HUES64 (cell line): ENCODE data around the gene CSRP3.
A peak's percentile ranks its signal among the peaks of the same experiment; 100 is the strongest.

Experiments used
- H3K27ac ChIP-seq: 2 replicates; pipeline ENCODE4 v1.7.0; 2013; ENCODE audit warnings: low read depth, low read length, inconsistent platforms
- H3K27me3 ChIP-seq: 2 replicates; pipeline ENCODE4 v1.6.1; 2013; ENCODE audit warnings: mild to moderate bottlenecking, low read length; ENCODE audit not compliant: insufficient read depth
- H3K36me3 ChIP-seq: 2 replicates; pipeline ENCODE4 v1.6.1; 2013; ENCODE audit warnings: mild to moderate bottlenecking, low read length; ENCODE audit not compliant: insufficient read depth
- H3K4me1 ChIP-seq: 2 replicates; pipeline ENCODE4 v1.6.1; 2013; ENCODE audit warnings: mild to moderate bottlenecking, low read length, moderate library complexity; ENCODE audit not compliant: insufficient read depth
- H3K4me3 ChIP-seq: 2 replicates; pipeline ENCODE4 v1.5.1; 2013; ENCODE audit warnings: mild to moderate bottlenecking, low read length, moderate library complexity
- H3K9ac ChIP-seq: 2 replicates; pipeline ENCODE4 v1.6.1; 2013; ENCODE audit warnings: mild to moderate bottlenecking, low read depth, low read length
- H3K9me3 ChIP-seq: 2 replicates; pipeline ENCODE4 v1.6.1; 2013; ENCODE audit warnings: low read depth, low read length; ENCODE audit not compliant: insufficient read depth
- WGBS: fragments of 150-250, 120-280 bp; methylation state at CpG from one replicate; pipeline ENCODE4 v1.1.7; 2013; ENCODE audit warnings: missing lambda C conversion rate; 5-methylcytosine and 5-hydroxymethylcytosine counted together

Gene CSRP3

DNA sequence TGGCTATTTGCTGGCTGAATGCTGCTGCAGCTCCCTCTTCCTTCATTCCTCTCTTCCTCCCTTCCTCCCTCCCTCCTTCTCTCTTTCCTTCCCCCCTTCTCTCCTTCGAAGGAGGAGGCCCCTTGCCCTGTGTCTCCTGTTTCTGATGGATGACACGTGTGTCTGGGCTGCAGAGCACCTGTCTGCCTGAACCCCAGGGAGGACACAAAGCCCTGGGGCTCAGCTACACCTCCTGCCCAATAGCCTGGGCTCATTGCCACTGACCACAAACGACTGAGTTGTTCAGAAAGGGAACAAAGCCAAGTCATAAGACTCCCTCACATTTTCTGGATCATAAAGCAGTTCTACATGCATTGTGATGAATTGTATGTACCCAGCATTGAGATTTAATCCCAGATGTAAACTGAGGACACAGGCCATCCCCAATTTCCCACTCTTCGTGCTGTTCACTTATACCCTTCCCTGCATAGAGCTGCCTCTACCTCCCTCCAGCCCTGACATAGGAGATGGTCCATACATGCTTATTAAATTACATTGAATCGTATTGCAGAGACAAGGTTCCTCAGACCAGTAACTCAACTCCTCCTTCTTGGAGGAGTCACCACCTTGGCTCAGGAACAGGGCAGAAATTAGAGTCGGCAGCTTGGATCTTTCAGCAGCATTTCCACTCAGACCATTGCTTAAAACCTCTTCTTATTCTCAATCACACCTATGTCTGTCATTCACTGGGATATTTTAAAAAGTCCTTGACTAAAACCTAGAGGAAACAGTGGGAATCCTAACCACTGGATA is 1.2 kb downstream of the CSRP3 start:
- Histone ChIP-seq H3K27me3 (no peaks in the 10 kb centered on the region), H3K27ac (no peak overlapping the region), H3K4me1 (no peaks in the 10 kb centered on the region), H3K36me3 (no peaks in the 10 kb centered on the region), H3K4me3 (no peak overlapping the region), H3K9me3 (0 out of 2 replicates have a peak, but pooled peaks cover 3% of the 10 kb centered on the region), H3K9ac (no peak overlapping the region)
- WGBS, result 80% methylated on average over 6 of the region's 6 CpGs

DNA sequence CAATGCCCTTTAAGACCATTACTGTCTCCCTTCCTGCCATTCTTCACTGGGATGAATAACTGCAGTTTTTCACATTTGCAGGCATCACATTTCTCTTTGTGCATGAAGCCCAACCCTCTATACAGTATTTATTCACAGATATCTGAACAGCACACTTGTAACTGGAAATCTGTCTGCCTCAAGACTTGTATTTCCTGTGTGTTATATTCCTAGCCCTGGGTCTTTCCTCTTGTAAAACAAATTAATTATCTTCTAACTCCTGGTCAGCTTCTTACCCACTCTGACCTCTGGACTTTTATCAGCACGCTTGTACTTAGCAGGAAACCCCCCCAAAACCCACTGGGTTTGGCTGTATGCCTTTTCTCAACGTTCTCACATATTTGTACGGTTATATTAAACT is 2.0 kb downstream of the CSRP3 start:
- 90% methylated on average over 3 of the region's 3 CpGs for WGBS
- H3K4me3 ChIP-seq, result no peak overlapping the region
- no peak overlapping the region for H3K9ac ChIP-seq
- H3K9me3 ChIP-seq, result 0 out of 2 replicates have a peak, but pooled peaks cover 3% of the 10 kb centered on the region
- no peak overlapping the region for H3K27ac ChIP-seq
- H3K4me1 ChIP-seq, result no peaks in the 10 kb centered on the region
- no peaks in the 10 kb centered on the region for H3K27me3 ChIP-seq
- no peaks in the 10 kb centered on the region for H3K36me3 ChIP-seq

DNA sequence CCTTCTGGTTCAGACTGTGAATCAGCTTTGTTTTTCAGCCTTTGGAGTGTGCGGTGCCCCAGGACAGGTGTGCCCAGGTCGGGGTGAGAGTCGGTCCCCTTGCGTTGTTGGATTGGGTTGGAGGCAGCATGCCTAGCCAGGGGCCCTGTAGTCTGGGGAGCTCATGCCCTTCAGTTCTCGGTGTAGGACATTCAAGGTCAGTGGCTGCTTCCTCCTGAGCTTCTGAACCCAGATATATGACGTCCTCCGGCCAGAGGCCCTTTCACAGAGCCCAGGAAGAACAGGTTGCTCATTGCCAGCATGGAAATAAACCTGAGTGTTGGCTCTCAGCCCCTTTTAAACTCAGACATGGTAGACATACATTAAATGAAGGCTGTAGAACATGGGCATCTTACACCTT is 2.7 kb downstream of the CSRP3 start:
- Histone ChIP-seq H3K27ac (no peak overlapping the region), H3K4me3 (no peak overlapping the region), H3K4me1 (no peaks in the 10 kb centered on the region), H3K27me3 (no peaks in the 10 kb centered on the region), H3K9ac (no peak overlapping the region), H3K36me3 (no peaks in the 10 kb centered on the region), H3K9me3 (0 out of 2 replicates have a peak, but pooled peaks cover 3% of the 10 kb centered on the region)
- 96% methylated on average over 7 of the region's 7 CpGs for WGBS

DNA sequence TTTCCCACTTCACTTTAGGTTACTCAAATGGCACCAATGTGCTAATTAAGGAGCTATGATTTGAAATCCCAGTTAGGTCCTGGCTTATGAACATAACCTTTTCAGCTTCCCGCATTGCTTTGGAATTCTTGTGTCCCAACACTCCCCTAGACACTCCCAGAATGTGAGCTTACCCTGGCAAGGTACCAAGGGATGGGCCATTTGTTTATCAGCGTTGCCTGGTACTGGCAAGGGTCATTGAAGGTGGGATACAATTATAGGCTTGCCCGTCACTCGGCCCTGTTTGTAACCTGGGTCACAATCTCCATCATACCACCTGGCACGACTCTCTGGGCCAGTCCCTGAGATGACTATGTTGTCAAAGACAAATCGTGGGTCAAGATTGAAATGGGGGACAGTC is 5.4 kb downstream of the CSRP3 start:
- WGBS, result 90% methylated on average over 6 of the region's 6 CpGs
- no peaks in the 10 kb centered on the region for H3K4me1 ChIP-seq

DNA sequence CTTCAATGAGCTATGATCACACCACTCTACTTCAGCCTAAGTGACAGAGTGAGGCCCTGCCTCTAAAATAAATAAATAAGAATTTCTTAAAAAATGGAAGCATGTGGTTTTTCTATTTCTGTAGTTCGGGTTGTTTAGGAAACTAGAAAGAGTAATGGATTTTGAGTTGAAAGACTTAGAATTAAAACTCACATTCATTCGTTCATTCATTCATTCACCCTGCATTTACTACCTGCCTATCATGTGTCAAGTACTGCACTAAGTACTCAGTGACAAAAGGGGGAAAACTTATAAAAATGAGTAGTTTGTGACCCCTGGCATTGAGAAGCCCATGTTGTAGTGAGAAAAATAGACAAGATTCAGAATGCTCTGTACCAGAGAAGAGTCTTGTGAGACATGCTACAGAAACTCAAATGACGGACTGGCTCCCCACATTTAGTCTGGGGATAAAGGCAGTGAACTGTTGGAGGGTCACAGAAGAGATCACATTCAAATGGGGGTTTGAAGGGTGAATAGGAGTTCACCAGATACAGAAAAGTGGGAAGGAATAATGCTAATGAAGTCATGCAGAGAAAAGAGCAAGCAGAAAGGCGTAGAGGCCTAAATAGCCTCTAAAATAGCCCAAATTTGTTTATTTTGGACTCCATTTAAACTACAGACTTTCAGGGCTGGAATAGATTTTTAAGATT is 7.0 kb downstream of the CSRP3 start:
- no peaks in the 10 kb centered on the region for H3K27me3 ChIP-seq

More for the DNA sequence above, 5.4 kb downstream of the CSRP3 start:
- Histone ChIP-seq H3K9ac (no peak overlapping the region), H3K27ac (no peak overlapping the region), H3K4me3 (no peak overlapping the region), H3K9me3 (0 out of 2 replicates have a peak, but pooled peaks cover 3% of the 10 kb centered on the region), H3K27me3 (no peaks in the 10 kb centered on the region), H3K36me3 (no peaks in the 10 kb centered on the region)

DNA sequence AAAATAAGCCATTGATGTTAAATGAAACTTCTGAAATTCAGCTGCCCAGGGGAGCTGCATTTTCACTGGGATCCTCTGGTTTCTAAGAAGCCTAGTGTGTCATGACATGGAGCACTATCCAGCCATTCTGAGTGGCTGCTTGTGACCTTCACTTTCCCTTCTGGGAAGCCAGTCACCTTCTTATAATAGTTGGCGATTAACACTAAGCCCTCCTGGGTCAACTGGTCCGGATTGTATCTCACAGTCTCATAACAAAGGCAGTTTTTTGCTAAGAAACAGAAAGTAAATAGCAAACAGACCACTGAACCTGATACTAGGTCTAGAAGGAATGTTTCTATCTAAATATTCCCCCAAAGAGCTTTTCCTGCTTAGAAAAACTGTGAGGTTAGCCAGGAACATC is 7.9 kb downstream of the CSRP3 start:
- no peak overlapping the region for H3K27ac ChIP-seq
- no peak overlapping the region for H3K4me3 ChIP-seq
- no peaks in the 10 kb centered on the region for H3K36me3 ChIP-seq
- no peaks in the 10 kb centered on the region for H3K27me3 ChIP-seq
- no peaks in the 10 kb centered on the region for H3K9me3 ChIP-seq
- no peaks in the 10 kb centered on the region for H3K4me1 ChIP-seq
- WGBS, result 98% methylated on average over 2 of the region's 2 CpGs
- H3K9ac ChIP-seq, result no peak overlapping the region

More for the DNA sequence above, 7.0 kb downstream of the CSRP3 start:
- H3K36me3 ChIP-seq, result no peaks in the 10 kb centered on the region
- H3K27ac ChIP-seq, result no peak overlapping the region
- no peak overlapping the region for H3K9ac ChIP-seq
- H3K4me3 ChIP-seq, result no peak overlapping the region
- H3K4me1 ChIP-seq, result no peaks in the 10 kb centered on the region
- no peaks in the 10 kb centered on the region for H3K9me3 ChIP-seq
- WGBS, result 97% methylated on average over 2 of the region's 4 CpGs

DNA sequence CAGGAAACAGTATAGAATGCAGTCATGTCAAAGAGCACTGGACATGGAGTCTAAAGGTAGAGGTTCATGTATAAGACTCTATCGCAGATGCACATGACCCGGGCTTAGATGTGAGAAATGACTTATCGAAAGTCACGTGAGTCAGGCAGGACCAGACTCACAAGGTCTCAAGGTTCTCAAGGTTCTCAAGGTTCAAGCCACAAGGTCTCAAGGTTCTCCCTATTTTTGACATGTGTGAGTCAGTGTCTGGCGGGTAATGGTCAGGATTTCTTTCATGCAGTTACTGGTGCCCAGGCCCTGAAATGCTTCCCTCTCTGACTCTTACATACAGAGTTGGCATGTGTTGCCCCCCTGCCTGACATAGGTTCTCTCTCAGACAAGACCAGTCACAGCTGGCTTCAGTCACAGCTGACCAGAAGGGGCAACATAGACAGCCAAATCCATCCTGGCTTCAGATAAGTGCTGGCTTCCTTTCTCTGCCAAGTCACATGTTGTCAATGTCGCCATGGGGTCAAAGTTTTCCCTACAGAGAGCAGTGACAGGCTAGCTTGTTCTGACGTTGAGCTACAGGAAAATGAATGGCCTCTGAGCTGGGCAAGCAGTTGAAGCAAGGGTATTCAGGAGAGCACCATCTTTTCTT is 10.1 kb downstream of the CSRP3 start:
- H3K4me1 ChIP-seq, result no peaks in the 10 kb centered on the region
- WGBS, result 89% methylated on average over 7 of the region's 7 CpGs
- H3K27ac ChIP-seq, result no peak overlapping the region
- no peaks in the 10 kb centered on the region for H3K9me3 ChIP-seq
- H3K4me3 ChIP-seq, result no peak overlapping the region
- H3K36me3 ChIP-seq, result no peaks in the 10 kb centered on the region
- no peaks in the 10 kb centered on the region for H3K27me3 ChIP-seq
- no peak overlapping the region for H3K9ac ChIP-seq

DNA sequence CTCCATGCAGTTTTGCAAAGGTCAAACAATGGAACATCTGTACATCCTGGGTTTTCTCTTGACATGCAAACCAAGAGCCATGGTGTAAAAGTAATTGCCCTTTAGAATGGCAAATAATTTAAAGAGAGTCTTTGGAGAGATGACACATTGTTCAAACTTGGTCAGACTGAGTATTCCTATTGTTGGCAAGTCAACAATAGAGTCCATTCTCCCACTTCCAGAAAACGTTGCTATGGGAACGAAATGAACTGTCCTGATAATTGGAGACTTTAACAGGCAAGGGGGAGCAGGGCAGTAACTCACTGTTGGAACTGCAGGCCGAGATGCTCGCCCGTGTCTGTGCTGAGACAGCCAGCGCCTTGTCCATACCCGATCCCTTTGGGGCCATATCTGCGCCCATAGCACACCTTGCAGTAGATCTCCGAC is 13.9 kb downstream of the CSRP3 start:
- no peaks in the 10 kb centered on the region for H3K27me3 ChIP-seq
- H3K36me3 ChIP-seq, result no peaks in the 10 kb centered on the region
- H3K9me3 ChIP-seq, result no peaks in the 10 kb centered on the region
- H3K9ac ChIP-seq, result no peak overlapping the region
- H3K4me1 ChIP-seq, result no peaks in the 10 kb centered on the region
- no peak overlapping the region for H3K27ac ChIP-seq
- no peak overlapping the region for H3K4me3 ChIP-seq
- WGBS, result 93% methylated on average over 9 of the region's 9 CpGs

DNA sequence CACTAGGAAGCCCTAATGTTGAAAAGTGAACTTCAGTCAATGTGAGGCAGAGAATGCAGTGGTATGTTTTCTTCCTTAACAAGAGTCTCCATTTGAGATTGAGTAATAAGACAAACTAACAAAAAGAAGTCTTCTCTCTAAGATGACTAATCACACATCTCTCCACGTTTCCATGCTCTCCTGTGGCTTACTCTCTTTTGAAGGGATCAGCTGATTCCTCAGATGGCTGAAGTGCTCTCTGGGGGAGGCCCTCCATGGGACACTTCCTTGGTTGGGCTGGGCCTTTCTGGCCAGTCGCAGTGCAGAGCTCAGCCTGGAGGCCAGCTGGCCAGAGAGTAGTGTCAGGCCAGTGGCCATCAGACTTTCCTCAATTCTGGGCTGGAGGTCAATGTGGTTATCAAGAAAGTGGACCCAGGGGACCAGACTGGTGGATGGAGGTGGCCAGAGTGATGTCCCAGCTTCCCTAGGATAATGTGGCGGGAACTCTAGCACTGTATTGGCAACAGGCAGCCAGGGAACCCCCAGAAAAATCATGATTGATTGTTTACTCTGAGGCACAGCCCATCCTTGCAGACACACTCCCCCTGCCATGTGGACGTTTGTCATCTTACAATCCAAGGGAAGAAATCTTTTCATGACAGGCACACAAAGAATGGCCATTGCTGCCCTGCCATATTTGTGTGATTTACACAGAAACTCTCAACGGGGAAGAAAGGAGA is 14.5 kb downstream of the CSRP3 start:
- no peaks in the 10 kb centered on the region for H3K4me1 ChIP-seq
- no peaks in the 10 kb centered on the region for H3K9me3 ChIP-seq
- no peak overlapping the region for H3K4me3 ChIP-seq
- 0 out of 2 replicates have a peak overlapping the region, but pooled peaks have one; percentile 2 for H3K27ac ChIP-seq
- H3K36me3 ChIP-seq, result no peaks in the 10 kb centered on the region
- 67% methylated on average over 5 of the region's 5 CpGs for WGBS
- H3K27me3 ChIP-seq, result no peaks in the 10 kb centered on the region
- no peak overlapping the region for H3K9ac ChIP-seq

DNA sequence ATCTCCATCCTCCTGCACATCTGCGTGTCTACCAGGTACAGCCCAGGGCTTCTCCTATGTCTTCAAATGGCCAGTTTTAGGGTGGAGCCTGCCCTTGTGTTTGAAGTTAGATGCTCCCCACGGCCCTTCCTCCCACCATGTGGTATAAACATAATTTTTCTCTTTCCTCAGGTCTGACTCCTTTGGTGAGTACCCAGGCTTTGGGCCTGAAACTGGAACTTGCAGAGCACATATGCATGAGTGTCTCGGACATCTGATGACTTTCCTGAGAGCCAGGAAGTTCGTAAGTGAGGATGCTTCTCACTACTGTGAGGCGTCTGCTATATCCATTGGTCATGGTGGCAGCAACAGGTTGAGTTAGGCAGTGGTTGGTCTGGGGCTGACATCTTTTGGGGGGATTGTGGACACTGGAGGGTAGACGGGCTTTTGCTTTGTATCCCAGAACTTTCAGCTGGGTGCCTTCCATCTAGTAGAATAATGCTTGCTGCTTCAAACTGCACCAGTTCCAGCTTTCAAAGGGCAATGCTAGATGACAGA is 16.2 kb downstream of the CSRP3 start:
- Histone ChIP-seq H3K27ac (no peak overlapping the region), H3K27me3 (no peaks in the 10 kb centered on the region), H3K4me3 (no peak overlapping the region), H3K9me3 (no peaks in the 10 kb centered on the region), H3K36me3 (no peaks in the 10 kb centered on the region), H3K9ac (no peak overlapping the region), H3K4me1 (no peaks in the 10 kb centered on the region)
- WGBS, result 76% methylated on average over 6 of the region's 6 CpGs
